Measurements from ENCODE around the gene PSRC1. TPM values are rescaled to one million over a fixed set of nuclear protein-coding genes. Genes with fewer than 3 reads are reported as not detected.

PSRC1 gene
- total and polyA plus RNA-seq, 2 experiments from 2014 or later: 10.1 to 13.7 TPM

- H3K9me2 ChIP-seq (replicated peaks; ENCODE audit: insufficient read depth): no peaks in the 10 kb centered on the region
- peak overlapping the region; percentile 76 for H3K4me2 ChIP-seq
- peaks cover 14% of the 10 kb centered on the region for H3K79me2 ChIP-seq
- no peaks in the 10 kb centered on the region for H3K9me3 ChIP-seq (ENCODE audit: low read depth)
- no peaks in the 10 kb centered on the region for H3K36me3 ChIP-seq (replicated peaks; ENCODE audit: insufficient read depth, low read depth)
- no peaks in the 10 kb centered on the region for H3K27me3 ChIP-seq
- peak overlapping the region; percentile 75 for H3K27ac ChIP-seq
- TF ChIP-seq, protein P1, sequence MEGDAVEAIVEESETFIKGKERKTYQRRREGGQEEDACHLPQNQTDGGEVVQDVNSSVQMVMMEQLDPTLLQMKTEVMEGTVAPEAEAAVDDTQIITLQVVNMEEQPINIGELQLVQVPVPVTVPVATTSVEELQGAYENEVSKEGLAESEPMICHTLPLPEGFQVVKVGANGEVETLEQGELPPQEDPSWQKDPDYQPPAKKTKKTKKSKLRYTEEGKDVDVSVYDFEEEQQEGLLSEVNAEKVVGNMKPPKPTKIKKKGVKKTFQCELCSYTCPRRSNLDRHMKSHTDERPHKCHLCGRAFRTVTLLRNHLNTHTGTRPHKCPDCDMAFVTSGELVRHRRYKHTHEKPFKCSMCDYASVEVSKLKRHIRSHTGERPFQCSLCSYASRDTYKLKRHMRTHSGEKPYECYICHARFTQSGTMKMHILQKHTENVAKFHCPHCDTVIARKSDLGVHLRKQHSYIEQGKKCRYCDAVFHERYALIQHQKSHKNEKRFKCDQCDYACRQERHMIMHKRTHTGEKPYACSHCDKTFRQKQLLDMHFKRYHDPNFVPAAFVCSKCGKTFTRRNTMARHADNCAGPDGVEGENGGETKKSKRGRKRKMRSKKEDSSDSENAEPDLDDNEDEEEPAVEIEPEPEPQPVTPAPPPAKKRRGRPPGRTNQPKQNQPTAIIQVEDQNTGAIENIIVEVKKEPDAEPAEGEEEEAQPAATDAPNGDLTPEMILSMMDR (IDR thresholded peaks at IDR 0.05; ENCODE audit: poor library complexity): no peak
- no peak for TF ChIP-seq EZH2 (IDR thresholded peaks at IDR 0.05; ENCODE audit: borderline replicate concordance)
- TF ChIP-seq EZH2phosphoT487 (IDR thresholded peaks at IDR 0.05; ENCODE audit: low read depth, severe bottlenecking, unreplicated experiment): no peak
- peaks cover 8% of the 10 kb centered on the region for H3K4me1 ChIP-seq (ENCODE audit: insufficient read depth)
- WGBS (ENCODE audit: low lambda C conversion rate, missing lambda C conversion rate): 51% methylated on average over 17 of the region's 17 CpGs
- no peak for DNase-seq (ENCODE audit: low spot score)
- H2AFZ ChIP-seq: peak overlapping the region; percentile 73
- H3K4me3 ChIP-seq: peak overlapping the region; percentile 12
- H4K20me1 ChIP-seq (ENCODE audit: insufficient read depth, poor library complexity, severe bottlenecking): no peaks in the 10 kb centered on the region
Measured at GRCh38 chr1:109283748-109284600, 1.0 kb upstream of the PSRC1 start.

DNA sequence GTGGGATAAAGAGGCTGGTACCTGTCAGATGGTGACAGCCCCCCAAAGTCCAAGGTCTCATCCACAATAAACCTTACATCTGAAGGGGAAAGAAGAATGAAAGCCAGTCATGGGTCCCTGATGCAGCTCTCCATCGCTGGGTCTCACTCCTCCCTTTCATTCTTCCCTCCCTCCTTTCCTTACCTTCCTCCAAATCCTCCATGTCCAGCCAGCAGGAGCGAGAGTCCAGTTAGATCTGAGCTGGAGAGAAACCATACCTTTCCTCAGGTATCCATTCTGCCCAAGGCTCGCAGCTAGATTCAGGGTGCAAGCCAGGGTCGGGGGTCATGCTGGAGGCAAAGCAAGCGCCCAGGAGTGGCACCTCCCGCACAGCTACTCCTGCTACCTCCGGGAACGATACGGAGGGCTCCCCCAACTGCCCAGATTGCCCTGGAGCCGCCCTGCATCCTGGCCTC is 421 bp downstream of the PSRC1 start:
- H3K36me3 ChIP-seq (replicated peaks; ENCODE audit: insufficient read depth, low read depth): no peaks in the 10 kb centered on the region
- H3K9me3 ChIP-seq (ENCODE audit: low read depth): no peaks in the 10 kb centered on the region
- no peak overlapping the region for H3K27ac ChIP-seq
- peaks cover 8% of the 10 kb centered on the region for H3K4me1 ChIP-seq (ENCODE audit: insufficient read depth)
- no peaks in the 10 kb centered on the region for H3K27me3 ChIP-seq
- 4% methylated on average over 10 of the region's 10 CpGs for WGBS (ENCODE audit: low lambda C conversion rate, missing lambda C conversion rate)
- no peaks in the 10 kb centered on the region for H3K9me2 ChIP-seq (replicated peaks; ENCODE audit: insufficient read depth)
- H4K20me1 ChIP-seq (ENCODE audit: insufficient read depth, poor library complexity, severe bottlenecking): no peaks in the 10 kb centered on the region
- H3K4me3 ChIP-seq: peak overlapping the region; percentile 27
- DNase-seq (ENCODE audit: low spot score): no peak
- peak overlapping the region; percentile 19 for H2AFZ ChIP-seq
- peak overlapping the region; percentile 76 for H3K4me2 ChIP-seq
- no peak for TF ChIP-seq EZH2 (IDR thresholded peaks at IDR 0.05; ENCODE audit: borderline replicate concordance)
- TF ChIP-seq EZH2phosphoT487 (IDR thresholded peaks at IDR 0.05; ENCODE audit: low read depth, severe bottlenecking, unreplicated experiment): no peak
- TF ChIP-seq, protein P1 (IDR thresholded peaks at IDR 0.05; ENCODE audit: poor library complexity): no peak
- H3K79me2 ChIP-seq: peaks cover 14% of the 10 kb centered on the region

GRCh38 chr1:109281680-109282496 is 1.1 kb downstream of the PSRC1 start:
- H3K4me3 ChIP-seq: peak overlapping the region; percentile 27
- WGBS (ENCODE audit: low lambda C conversion rate, missing lambda C conversion rate): 72% methylated on average over 28 of the region's 28 CpGs
- DNase-seq (ENCODE audit: low spot score): no peak
- H3K27me3 ChIP-seq: no peaks in the 10 kb centered on the region
- peak overlapping the region; percentile 19 for H2AFZ ChIP-seq
- H3K27ac ChIP-seq: no peak overlapping the region
- H3K4me2 ChIP-seq: peak overlapping the region; percentile 76
- H3K36me3 ChIP-seq (replicated peaks; ENCODE audit: insufficient read depth, low read depth): no peaks in the 10 kb centered on the region
- TF ChIP-seq EZH2phosphoT487 (IDR thresholded peaks at IDR 0.05; ENCODE audit: low read depth, severe bottlenecking, unreplicated experiment): no peak
- TF ChIP-seq, protein P1 (IDR thresholded peaks at IDR 0.05; ENCODE audit: poor library complexity): no peak
- TF ChIP-seq EZH2 (IDR thresholded peaks at IDR 0.05; ENCODE audit: borderline replicate concordance): no peak
- H3K4me1 ChIP-seq (ENCODE audit: insufficient read depth): peaks cover 8% of the 10 kb centered on the region
- no peaks in the 10 kb centered on the region for H4K20me1 ChIP-seq (ENCODE audit: insufficient read depth, poor library complexity, severe bottlenecking)
- no peaks in the 10 kb centered on the region for H3K9me2 ChIP-seq (replicated peaks; ENCODE audit: insufficient read depth)
- no peaks in the 10 kb centered on the region for H3K9me3 ChIP-seq (ENCODE audit: low read depth)
- H3K79me2 ChIP-seq: peaks cover 14% of the 10 kb centered on the region
